Glutamatergic neuron (in vitro differentiated cells): Measurements from ENCODE around the gene ADGRL3. TPM values are rescaled to one million over a fixed set of nuclear protein-coding genes. Genes with fewer than 3 reads are reported as not detected.

Source experiments
- DNase-seq: peaks from one replicate; pipeline ENCODE4 v3.0.0; 2022
- H3K27ac Mint-ChIP-seq: one replicate; pipeline ENCODE4 v1.8.0; 2020; ENCODE audit warnings: mild to moderate bottlenecking, mixed read lengths, inconsistent platforms; ENCODE audit not compliant: unreplicated experiment
- H3K27me3 Mint-ChIP-seq: one replicate; pipeline ENCODE4 v1.8.0; 2020; ENCODE audit warnings: mild to moderate bottlenecking, moderate library complexity, mixed read lengths, inconsistent platforms; ENCODE audit not compliant: unreplicated experiment
- H3K36me3 Mint-ChIP-seq: one replicate; pipeline ENCODE4 v1.8.0; 2020; ENCODE audit warnings: mild to moderate bottlenecking, mixed read lengths, inconsistent platforms; ENCODE audit not compliant: unreplicated experiment
- H3K4me1 Mint-ChIP-seq: one replicate; pipeline ENCODE4 v1.8.0; 2020; ENCODE audit warnings: mild to moderate bottlenecking, low read depth, mixed read lengths, inconsistent platforms; ENCODE audit not compliant: unreplicated experiment
- H3K4me3 Mint-ChIP-seq: one replicate; pipeline ENCODE4 v1.8.0; 2020; ENCODE audit warnings: mild to moderate bottlenecking, mixed read lengths, inconsistent platforms; ENCODE audit not compliant: unreplicated experiment
- H3K9me3 Mint-ChIP-seq: one replicate; pipeline ENCODE4 v1.8.0; 2020; ENCODE audit warnings: mild to moderate bottlenecking, moderate library complexity, mixed read lengths, inconsistent platforms; ENCODE audit not compliant: unreplicated experiment
- total RNA-seq: library from RNA; stranded (reverse); fragmentation: NEBNext Ultra II Directional; extraction: Animal tissue kit (Norgen Biotek cat#: 25700); gene quantifications from one replicate; pipeline ENCODE4 v1.2.1, GENCODE V29; 2021; ENCODE audit not compliant: unreplicated experiment
- TF ChIP-seq, protein P1 (sequence below): fragments of 200-600 bp; sonication (generic); IDR thresholded peaks from one replicate; pipeline ENCODE4 v1.5.0; 2021; ENCODE audit not compliant: partially characterized antibody, unreplicated experiment

The ADGRL3 gene
- total RNA-seq, 1 donor from 2014 or later: 193 TPM

DNA sequence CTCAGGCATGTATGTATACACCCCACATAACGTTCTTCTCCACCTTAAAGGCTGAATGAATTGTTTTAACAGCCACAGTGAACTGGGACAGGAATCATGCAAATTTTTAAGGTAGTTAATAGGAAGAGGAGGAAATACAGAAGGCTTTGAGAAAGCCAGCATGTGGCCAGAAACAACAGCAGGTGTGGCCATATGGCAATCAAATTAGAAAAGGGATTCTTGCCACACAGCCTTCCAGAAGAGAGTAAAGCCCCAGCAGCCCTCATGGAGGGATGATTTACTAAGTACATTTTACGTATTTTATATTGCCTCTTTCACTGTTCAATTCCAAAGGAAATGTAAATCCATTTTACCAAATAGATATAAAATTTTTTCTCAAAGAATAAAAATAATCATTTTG is 792.2 kb downstream of the ADGRL3 start:
- TF ChIP-seq, protein P1, sequence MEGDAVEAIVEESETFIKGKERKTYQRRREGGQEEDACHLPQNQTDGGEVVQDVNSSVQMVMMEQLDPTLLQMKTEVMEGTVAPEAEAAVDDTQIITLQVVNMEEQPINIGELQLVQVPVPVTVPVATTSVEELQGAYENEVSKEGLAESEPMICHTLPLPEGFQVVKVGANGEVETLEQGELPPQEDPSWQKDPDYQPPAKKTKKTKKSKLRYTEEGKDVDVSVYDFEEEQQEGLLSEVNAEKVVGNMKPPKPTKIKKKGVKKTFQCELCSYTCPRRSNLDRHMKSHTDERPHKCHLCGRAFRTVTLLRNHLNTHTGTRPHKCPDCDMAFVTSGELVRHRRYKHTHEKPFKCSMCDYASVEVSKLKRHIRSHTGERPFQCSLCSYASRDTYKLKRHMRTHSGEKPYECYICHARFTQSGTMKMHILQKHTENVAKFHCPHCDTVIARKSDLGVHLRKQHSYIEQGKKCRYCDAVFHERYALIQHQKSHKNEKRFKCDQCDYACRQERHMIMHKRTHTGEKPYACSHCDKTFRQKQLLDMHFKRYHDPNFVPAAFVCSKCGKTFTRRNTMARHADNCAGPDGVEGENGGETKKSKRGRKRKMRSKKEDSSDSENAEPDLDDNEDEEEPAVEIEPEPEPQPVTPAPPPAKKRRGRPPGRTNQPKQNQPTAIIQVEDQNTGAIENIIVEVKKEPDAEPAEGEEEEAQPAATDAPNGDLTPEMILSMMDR: no peak
- Mint-ChIP-seq H3K4me3 (peak overlapping the region; percentile 79), H3K36me3 (no peaks in the 10 kb centered on the region), H3K4me1 (peaks cover 35% of the 10 kb centered on the region), H3K27me3 (peaks cover 9% of the 10 kb centered on the region), H3K27ac (peak overlapping the region; percentile 97), H3K9me3 (peaks cover 10% of the 10 kb centered on the region)
- DNase-seq: peak; percentile 37

DNA sequence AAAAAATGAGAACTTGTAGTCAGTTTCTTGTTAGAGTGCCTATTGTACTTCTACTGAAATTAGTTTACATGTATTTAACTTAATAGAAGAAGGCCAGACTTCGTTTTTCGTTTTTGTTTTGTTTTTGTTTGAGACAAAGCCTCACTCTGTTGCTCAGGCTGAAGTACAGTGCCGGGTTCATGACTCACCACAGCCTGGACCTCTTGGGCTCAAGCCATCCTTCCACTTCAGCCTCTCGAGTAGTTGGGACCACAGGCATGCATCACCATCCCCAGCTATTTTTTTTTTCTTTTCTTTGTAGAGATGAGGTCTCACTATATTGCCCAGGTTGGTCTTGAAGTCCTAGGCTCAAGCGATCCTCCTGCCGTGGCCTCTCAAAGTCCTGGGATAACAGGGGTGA is 793.9 kb downstream of the ADGRL3 start:
- peaks cover 9% of the 10 kb centered on the region for H3K27me3 Mint-ChIP-seq
- peaks cover 10% of the 10 kb centered on the region for H3K9me3 Mint-ChIP-seq
- H3K36me3 Mint-ChIP-seq: no peaks in the 10 kb centered on the region
- H3K4me1 Mint-ChIP-seq: peaks cover 34% of the 10 kb centered on the region
- DNase-seq: no peak
- TF ChIP-seq, protein P1: no peak
- H3K27ac Mint-ChIP-seq: peak overlapping the region; percentile 85
- no peak overlapping the region for H3K4me3 Mint-ChIP-seq

DNA sequence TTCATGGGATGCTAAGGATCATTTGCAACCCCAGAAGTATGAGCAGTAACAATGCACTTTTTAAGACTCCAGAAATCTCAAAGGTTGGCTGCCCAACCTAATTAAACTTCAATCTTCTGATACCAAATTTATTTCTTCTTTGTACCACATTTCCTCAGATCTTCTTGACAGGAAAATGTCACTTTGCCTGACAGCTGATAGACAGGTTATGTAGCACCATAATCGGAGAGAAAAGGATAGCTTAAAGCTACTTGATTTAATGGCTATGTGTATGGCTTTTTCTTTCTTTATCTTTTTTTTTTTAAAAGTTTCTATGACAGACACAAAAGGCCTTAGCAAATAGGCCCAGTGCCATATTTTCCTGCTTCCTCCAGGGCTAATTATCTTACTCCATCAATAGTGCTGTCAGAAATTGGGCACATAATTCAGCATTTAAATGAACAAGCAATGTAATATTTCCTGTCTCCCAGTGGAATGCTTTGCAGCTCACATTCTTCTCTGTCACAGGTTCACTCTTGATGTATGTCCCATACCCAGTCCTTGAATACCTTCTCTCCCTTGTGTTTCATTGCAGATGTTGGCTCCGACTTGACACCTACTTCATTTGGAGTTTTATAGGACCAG is 795.7 kb downstream of the ADGRL3 start:
- TF ChIP-seq, protein P1: no peak
- Mint-ChIP-seq H3K4me1 (peaks cover 34% of the 10 kb centered on the region), H3K36me3 (no peaks in the 10 kb centered on the region), H3K4me3 (no peak overlapping the region), H3K27ac (peak overlapping the region; percentile 6), H3K9me3 (peaks cover 10% of the 10 kb centered on the region), H3K27me3 (peaks cover 8% of the 10 kb centered on the region)
- DNase-seq: no peak

DNA sequence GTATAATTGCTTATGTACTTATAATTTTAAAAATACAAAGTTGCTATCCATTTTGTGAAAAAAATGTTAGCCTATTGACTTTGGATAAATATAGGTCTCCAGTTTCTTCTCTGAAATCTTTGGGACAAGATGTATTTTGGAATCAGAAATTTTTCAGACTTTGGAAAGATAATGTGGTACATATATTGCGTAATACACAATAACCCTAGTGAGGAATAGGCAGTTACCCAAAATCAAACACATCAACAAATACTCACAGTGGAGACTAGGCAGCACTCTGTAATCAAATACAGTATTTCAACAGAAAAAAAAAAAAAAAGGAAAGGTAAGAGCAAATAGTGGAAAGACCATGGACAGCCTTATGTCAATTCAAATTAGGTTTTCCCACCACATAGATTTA is 796.8 kb downstream of the ADGRL3 start:
- TF ChIP-seq, protein P1: no peak
- no peak for DNase-seq
- Mint-ChIP-seq H3K4me3 (no peak overlapping the region), H3K4me1 (peaks cover 28% of the 10 kb centered on the region), H3K9me3 (peaks cover 10% of the 10 kb centered on the region), H3K27ac (no peak overlapping the region), H3K27me3 (peaks cover 8% of the 10 kb centered on the region), H3K36me3 (no peaks in the 10 kb centered on the region)

DNA sequence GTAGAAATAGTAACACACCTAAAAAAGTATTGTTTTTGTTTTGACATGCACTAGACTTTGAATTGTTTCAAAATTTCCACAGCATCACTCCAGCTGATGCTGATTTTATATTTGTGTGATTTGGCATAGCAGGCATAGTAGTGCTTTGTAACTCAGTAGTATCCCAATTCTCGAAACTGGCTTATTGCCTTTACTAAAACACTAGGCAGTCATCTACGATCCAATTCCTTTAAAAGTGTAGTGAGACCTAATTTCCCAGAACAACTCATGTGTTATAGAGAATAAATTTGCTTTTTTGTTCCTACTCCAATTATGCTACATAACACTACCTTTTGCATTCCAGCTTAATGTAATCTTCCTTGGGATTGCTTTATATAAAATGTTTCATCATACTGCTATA is 797.7 kb downstream of the ADGRL3 start:
- TF ChIP-seq, protein P1: no peak
- H3K9me3 Mint-ChIP-seq: peaks cover 4% of the 10 kb centered on the region
- H3K36me3 Mint-ChIP-seq: no peaks in the 10 kb centered on the region
- no peak overlapping the region for H3K27ac Mint-ChIP-seq
- peaks cover 22% of the 10 kb centered on the region for H3K4me1 Mint-ChIP-seq
- DNase-seq: no peak
- H3K27me3 Mint-ChIP-seq: peaks cover 2% of the 10 kb centered on the region
- no peak overlapping the region for H3K4me3 Mint-ChIP-seq
